Heart right ventricle (tissue), 16 donors: ENCODE measurements around the gene VANGL2. TPM values are rescaled to one million over a fixed set of nuclear protein-coding genes. Genes with fewer than 3 reads are reported as not detected.
A peak's percentile ranks its signal among the peaks of the same experiment; 100 is the strongest.

Source experiments
- ATAC-seq, 8 donors: fragments of 200-7000 bp; cut with Tn5 transposase; one replicate each; pipeline ENCODE4 v1.9.1; 2020; ENCODE audit warnings: mild to moderate bottlenecking in 8 of 8, moderate library complexity in 8 of 8, moderate number of reproducible peaks in 1 of 8
- DNase-seq, 2 donors: peaks; one replicate each; pipeline ENCODE4 v3.0.0-alpha.2; 2020
- H3K27ac ChIP-seq, 10 donors: fragments of 200-600 bp; sonication (generic) in 2 of 10; one replicate each; pipeline versions ENCODE4 v1.5.0 to v1.8.0; 2020 to 2022; ENCODE audit warnings: mild to moderate bottlenecking in 3 of 10
- H3K27me3 ChIP-seq, 7 donors: fragments of 200-600 bp; one replicate each; pipeline ENCODE4 v1.8.0; 2021 to 2022; ENCODE audit warnings: mild to moderate bottlenecking in 2 of 7
- H3K36me3 ChIP-seq, 9 donors: fragments of 200-600 bp; sonication (generic) in 1 of 9; one replicate each; pipeline versions ENCODE4 v1.5.0 to v1.8.0; 2020 to 2022; ENCODE audit warnings: mild to moderate bottlenecking in 2 of 9
- H3K4me1 ChIP-seq, 9 donors: fragments of 200-600 bp; sonication (generic) in 1 of 9; one replicate each; pipeline versions ENCODE4 v1.5.0 to v1.8.0; 2020 to 2022; ENCODE audit warnings: mild to moderate bottlenecking in 4 of 9
- H3K4me3 ChIP-seq, 10 donors: fragments of 200-600 bp; sonication (generic) in 2 of 10; one replicate each; pipeline versions ENCODE4 v1.5.0 to v1.8.0; 2020 to 2022; ENCODE audit warnings: mild to moderate bottlenecking in 7 of 10, moderate library complexity in 2 of 10
- H3K9me3 ChIP-seq, 11 donors: fragments of 200-600 bp in 10 of 11; sonication (generic) in 2 of 11; one replicate each; pipeline versions ENCODE4 v1.5.0 to v1.8.0; 2013 to 2022; ENCODE audit warnings: mild to moderate bottlenecking in 2 of 11, control low read depth in 1 of 11, moderate library complexity in 1 of 11
- WGBS, 2 donors: extraction: QIAGEN DNeasy Blood & Tissue Kit; methylation state at CpG; one replicate each; pipeline ENCODE4 v1.1.7; 2013; ENCODE audit warnings: inconsistent platforms in 1 of 2; 5-methylcytosine and 5-hydroxymethylcytosine counted together
- intact Hi-C, 10 donors: fragments of 100-400 bp; cut with DNase I; formaldehyde crosslinking; loops; one replicate each; pipeline versions ENCODE4 v1.11.1 to v1.14.2; 2022
- polyA plus RNA-seq, 2 donors: library from polyadenylated mRNA; stranded (reverse); fragments of 200-250 nt; gene quantifications; one replicate each; pipeline ENCODE4 v1.2.3, GENCODE V29; 2013
- total RNA-seq, 10 donors: library from RNA; stranded (reverse); fragmentation: NEBNext Ultra II Directional in 3 of 10; extraction: Animal tissue kit (Norgen Biotek cat#: 25700) in 3 of 10; gene quantifications; one replicate each; pipeline versions ENCODE4 v1.2.1 to v1.2.4, GENCODE V29; 2021 to 2023
- TF ChIP-seq, protein P1 (sequence below), 9 donors: fragments of 200-600 bp; sonication (generic) in 2 of 9; IDR thresholded peaks; one replicate each; pipeline versions ENCODE4 v1.5.0 to v1.8.0; 2021 to 2022; ENCODE audit warnings: antibody characterized with exemption in 9 of 9, mild to moderate bottlenecking in 5 of 9, moderate library complexity in 1 of 9
- donor health status: Arrhythmogenic right ventricular cardiomyopathy.
- donor health status: ischemic (EF 13 %, LVEDD 7.1; RV severe dilation, severe dysfunction).
- donor health status: healthy with polysubstance abuse.
- donor health status: DM: no; HTN: yes; CAD: no.
- donor health status: DM: no; HTN: no; CAD: no.
- donor health status: ischemic (EF 25% LVEDD 6.9; RV normal size, moderate dysfunction).
- donor health status: ischemic (EF 25% LVEDD 5.7; RV mildly dilated, moderate dysfunction).
- donor health status: healthy.
- donor health status: DM: yes; HTN: yes; CAD: no.
- donor health status: Ischemic cardiomyopathy.
- donor health status: ischemic (EF 35%, LVEDD 5.7; RV mildly dilated, moderate dysfunction).
- donor health status: nonischemic (EF 11% LVEDD 7.7; RV severe dilation, severe dysfunction).
- donor health status: DM: yes; HTN: yes; CAD: no.
- donor health status: PGD.
- donor health status: ischemic (EF 29% LVEDD 5.4; RV normal size, mild dysfunction).
- donor health status: nonischemic (EF 23%, LVEDD 6.1; RV moderate dilation, normal function).

Gene VANGL2
- total and polyA plus RNA-seq, 12 donors: 0.68 to 4.1 (median 1.9) TPM

GRCh38 chr1:160428655-160429054, 28.3 kb downstream of the VANGL2 start:
- Histone ChIP-seq H3K27ac (peak overlapping the region in 4 of 10 donors; percentile 17 to 78 (median 36)), H3K36me3 (peaks cover 0 to 30% (median 0%) of the 10 kb centered on the region in 9 donors), H3K27me3 (no peaks in the 10 kb centered on the region), H3K4me3 (no peak overlapping the region), H3K4me1 (peaks cover 0 to 35% (median 9%) of the 10 kb centered on the region in 9 donors), H3K9me3 (no peaks in the 10 kb centered on the region)
- TF ChIP-seq, protein P1, sequence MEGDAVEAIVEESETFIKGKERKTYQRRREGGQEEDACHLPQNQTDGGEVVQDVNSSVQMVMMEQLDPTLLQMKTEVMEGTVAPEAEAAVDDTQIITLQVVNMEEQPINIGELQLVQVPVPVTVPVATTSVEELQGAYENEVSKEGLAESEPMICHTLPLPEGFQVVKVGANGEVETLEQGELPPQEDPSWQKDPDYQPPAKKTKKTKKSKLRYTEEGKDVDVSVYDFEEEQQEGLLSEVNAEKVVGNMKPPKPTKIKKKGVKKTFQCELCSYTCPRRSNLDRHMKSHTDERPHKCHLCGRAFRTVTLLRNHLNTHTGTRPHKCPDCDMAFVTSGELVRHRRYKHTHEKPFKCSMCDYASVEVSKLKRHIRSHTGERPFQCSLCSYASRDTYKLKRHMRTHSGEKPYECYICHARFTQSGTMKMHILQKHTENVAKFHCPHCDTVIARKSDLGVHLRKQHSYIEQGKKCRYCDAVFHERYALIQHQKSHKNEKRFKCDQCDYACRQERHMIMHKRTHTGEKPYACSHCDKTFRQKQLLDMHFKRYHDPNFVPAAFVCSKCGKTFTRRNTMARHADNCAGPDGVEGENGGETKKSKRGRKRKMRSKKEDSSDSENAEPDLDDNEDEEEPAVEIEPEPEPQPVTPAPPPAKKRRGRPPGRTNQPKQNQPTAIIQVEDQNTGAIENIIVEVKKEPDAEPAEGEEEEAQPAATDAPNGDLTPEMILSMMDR (IDR thresholded peaks at IDR 0.05): peak in 8 of 9 donors; percentile 31 to 72 (median 64)
- peak; percentile 37 to 50 for DNase-seq
- intact Hi-C loops: loop anchor here in 9 of 10 donors (1.0 to 5.0 kb wide), 5 partner anchors 178 to 184 kb away; no protein-coding TSS in a partner anchor
- 68 to 74% methylated on average over 1 of the region's 1 CpG for WGBS, 2 donors
- ATAC-seq: peak in 7 of 8 donors; percentile 62 to 83 (median 79)

DNA sequence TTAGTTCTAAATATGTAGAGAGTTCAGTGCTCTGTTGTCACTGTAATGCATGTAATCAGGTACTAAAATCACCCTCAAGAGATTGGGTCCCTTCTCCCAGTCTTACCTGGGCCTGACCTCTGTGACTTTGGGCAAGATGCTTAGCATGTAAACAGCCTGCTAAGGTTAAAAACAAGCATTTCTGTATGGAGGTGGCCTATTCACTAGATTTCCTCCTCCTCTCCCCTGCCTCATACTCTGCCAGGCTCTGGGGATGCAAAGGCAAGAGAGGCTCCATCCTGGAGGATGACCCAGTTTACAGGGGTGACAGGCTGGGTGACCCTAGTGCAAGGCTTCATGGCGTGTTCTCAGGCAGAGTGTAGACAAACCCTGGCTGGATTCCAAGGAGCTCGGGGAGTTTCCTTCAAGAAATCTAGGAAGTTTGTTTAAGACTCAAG, 28.8 kb downstream of the VANGL2 start:
- ATAC-seq (peak in 3 of 8 donors; percentile 27 to 43 (median 34)), DNase-seq (no peak)
- Histone ChIP-seq H3K9me3 (no peaks in the 10 kb centered on the region), H3K4me3 (no peak overlapping the region), H3K27ac (peak overlapping the region in 4 of 10 donors; percentile 17 to 78 (median 36)), H3K27me3 (no peaks in the 10 kb centered on the region), H3K36me3 (peaks cover 0 to 26% (median 0%) of the 10 kb centered on the region in 9 donors), H3K4me1 (peaks cover 0 to 35% (median 9%) of the 10 kb centered on the region in 9 donors)
- WGBS, 2 donors: 35 to 41% methylated on average over 2 of the region's 2 CpGs
- intact Hi-C loops: loop anchor here in 8 of 10 donors (1.0 to 5.0 kb wide), 5 partner anchors 178 to 183 kb away; no protein-coding TSS in a partner anchor
- TF ChIP-seq, protein P1 (IDR thresholded peaks at IDR 0.05): no peak

GRCh38 chr1:160429702-160430535, 29.6 kb downstream of the VANGL2 start:
- TF ChIP-seq, protein P1 (IDR thresholded peaks at IDR 0.05): no peak
- H3K27me3 ChIP-seq: no peaks in the 10 kb centered on the region
- H3K9me3 ChIP-seq: no peaks in the 10 kb centered on the region
- ATAC-seq (no peak), DNase-seq (no peak)
- no peak overlapping the region for H3K4me3 ChIP-seq
- intact Hi-C loops: loop anchor here in 8 of 10 donors (1.0 to 5.0 kb wide), 5 partner anchors 177 to 182 kb away; no protein-coding TSS in a partner anchor
- H3K4me1 ChIP-seq: peaks cover 0 to 35% (median 9%) of the 10 kb centered on the region in 9 donors
- WGBS, 2 donors: 68 to 81% methylated on average over 2 of the region's 2 CpGs
- peaks cover 0 to 18% (median 0%) of the 10 kb centered on the region in 9 donors for H3K36me3 ChIP-seq
- peak overlapping the region in 3 of 10 donors; percentile 2 to 78 (median 17) for H3K27ac ChIP-seq

DNA sequence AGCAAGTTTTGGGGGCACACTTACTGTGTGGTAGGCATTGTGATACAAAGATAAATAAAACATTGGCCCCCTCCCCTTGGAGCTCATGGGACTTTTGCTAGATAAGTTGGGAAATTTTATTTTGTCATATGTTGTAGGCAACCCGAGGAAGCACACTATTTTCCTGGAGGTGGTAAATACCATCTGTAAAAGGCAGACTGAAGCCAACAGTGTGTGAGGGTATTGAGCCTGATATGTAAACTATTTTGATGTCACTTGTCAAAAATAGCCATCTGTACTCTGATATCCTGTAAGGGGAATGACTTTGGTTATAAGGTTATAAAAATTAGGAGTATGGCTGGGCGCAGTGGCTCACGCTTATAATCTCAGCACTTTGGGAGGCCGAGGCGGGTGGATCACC, 30.6 kb downstream of the VANGL2 start:
- DNase-seq (no peak), ATAC-seq (no peak)
- 79 to 88% methylated on average over 5 of the region's 5 CpGs for WGBS, 2 donors

More for the DNA sequence above, 30.6 kb downstream of the VANGL2 start:
- Histone ChIP-seq H3K27ac (peak overlapping the region in 1 of 10 donors; percentile 78), H3K4me1 (peaks cover 0 to 35% (median 9%) of the 10 kb centered on the region in 9 donors), H3K9me3 (no peaks in the 10 kb centered on the region), H3K4me3 (no peak overlapping the region), H3K27me3 (no peaks in the 10 kb centered on the region), H3K36me3 (peaks cover 0 to 7% (median 0%) of the 10 kb centered on the region in 9 donors)
- intact Hi-C loops: no loop called here
- TF ChIP-seq, protein P1 (IDR thresholded peaks at IDR 0.05): no peak
